Fibroblast of peridontal ligament (primary cell): ENCODE measurements around the gene WDFY4.

Experiments
- DNase-seq: peaks from one replicate; pipeline ENCODE4 v3.0.0-alpha.2; 2010; ENCODE audit errors: extremely low read depth

WDFY4 gene

DNA sequence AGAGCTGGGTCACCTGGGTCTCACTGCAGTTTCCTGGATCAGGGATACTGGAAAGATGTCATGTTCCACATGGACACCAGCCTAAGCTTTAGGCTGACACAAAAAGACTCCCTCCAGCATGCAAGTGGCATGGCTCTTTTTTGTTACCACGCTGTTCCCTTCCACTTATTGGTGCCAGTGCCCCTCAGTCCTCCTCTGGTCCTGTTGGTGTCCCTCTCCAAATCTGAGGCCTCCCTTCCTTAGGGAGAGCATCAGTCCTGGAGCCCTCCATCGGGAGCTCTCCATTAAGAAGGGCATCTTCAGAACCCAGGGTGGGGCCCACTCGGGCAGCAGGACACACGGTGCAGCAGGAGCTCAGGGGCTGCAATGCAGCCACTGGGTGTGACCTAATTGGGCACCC lies 331.0 kb downstream of the WDFY4 start:
- no peak for DNase-seq

DNA sequence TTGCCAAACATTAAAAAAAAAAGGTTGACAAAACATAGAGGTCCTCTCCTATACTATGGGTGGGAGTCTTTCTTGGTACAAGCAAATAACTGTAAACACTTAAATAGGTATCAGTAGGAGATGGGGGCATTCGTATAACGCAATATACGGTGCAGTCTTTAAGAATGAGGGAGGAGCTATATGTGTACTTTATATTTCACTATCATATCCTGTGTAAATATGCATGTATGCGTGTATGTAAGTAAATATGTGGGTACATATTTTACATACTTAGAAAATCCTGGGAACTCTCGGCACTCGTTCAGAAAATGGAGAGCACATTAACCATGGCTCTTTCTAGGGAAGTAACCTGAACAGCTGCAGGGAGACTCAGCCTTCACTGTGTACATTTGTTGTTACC lies 337.0 kb downstream of the WDFY4 start:
- DNase-seq, result no peak

DNA sequence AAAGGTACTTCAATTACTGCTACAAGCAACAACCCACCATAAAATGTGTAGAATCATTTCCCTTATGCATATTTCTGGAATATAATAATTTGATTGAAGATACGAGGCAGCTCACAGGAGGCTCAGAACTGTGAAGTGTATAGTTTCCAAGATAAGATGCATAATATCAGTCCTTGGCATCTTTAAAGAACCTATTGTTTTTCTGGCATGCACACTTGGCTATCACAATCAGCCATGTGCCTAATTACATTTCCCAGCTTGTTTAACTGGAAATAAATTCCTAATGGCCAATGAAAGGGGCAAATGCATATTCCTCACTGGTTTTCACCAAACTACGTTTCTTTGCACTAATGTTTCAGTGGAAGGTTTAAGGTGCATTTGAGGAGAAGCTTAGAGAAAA lies 338.4 kb downstream of the WDFY4 start:
- DNase-seq, result no peak

DNA sequence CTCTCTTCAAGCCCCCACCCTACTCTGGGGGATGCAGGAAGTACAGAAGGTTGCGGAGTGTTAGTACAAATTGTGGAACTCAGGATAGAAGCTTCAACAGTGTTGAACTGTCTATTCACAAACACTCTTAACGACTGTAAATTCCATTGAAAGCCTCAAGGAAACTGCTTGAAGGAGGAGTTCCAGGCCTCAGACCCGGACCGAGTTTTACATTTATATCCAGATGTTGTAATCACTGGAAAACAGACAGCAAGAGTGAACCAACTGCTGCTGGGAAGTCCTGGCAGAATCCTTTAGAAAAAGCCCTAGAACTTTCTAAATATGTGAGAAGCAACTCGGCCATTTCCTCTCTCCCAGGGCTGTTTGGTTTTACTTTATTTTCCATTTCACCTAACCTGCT lies 339.1 kb downstream of the WDFY4 start:
- peak; percentile 77 for DNase-seq

DNA sequence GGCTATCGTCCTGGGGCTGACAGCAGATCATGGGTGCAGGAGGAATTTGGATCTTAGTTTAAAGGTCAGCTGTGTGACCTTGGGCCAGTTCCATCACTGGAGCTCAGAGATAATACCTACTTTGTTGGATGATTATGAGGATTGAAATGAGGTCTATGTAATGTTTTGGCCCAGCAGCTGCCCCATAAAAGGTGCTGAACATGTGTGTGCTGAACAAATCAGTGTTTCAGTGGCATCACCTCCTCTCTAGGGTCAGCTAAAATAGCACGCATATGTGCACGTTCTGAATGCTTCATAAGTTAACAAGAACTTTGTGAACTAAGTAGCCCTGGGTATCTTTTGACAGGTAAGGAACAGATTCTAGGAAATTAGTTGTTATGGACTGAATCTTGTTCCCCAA lies 339.8 kb downstream of the WDFY4 start:
- no peak for DNase-seq

DNA sequence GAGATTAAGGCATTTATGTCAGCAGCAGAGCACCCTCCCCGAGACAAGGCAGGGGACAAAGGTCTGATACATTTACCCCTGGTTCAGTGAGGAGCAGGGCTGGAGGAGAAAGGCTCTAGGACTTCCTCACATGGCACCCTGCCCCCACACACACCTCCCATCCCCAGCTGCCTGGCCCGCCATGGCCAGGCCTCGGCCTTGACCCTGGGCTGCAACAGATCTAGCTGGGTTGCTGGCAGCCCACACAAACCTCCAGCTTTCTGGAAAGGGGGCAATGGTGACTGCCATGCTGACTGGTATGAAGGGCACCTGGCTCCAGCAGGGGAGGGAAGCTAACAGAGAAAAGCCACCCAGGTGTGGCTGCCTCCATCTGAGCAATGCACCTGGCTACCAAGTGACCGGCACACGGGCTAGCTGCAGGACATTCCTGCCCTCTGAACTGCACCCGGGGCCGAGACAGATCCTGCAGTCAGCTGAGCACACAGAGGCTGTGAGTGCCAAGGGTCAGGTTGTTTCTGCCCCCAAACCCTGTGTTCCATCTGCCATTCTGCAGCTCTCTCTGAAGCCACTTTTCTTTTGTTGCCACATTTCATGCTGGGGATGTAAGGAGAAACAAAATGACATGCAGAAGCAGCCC lies 340.8 kb downstream of the WDFY4 start:
- DNase-seq, result no peak

DNA sequence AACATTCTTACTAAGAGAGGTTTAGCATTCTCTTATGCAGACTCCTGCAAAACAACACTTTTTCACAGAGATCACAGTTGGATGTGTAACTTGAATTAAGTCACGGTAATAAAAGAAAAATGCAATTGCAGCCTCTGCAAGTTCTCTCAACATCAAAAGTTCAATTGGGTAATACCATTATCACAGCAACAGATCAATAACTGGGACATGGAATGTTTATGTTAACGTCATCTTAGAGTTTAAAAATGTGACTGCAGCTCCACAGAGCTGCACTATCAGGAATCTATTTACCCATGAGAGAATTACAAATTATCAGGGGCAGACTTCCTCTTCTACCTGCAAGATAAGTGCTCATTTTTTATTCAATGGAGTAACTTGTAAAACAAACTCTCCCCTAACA lies 344.0 kb downstream of the WDFY4 start:
- DNase-seq, result no peak

DNA sequence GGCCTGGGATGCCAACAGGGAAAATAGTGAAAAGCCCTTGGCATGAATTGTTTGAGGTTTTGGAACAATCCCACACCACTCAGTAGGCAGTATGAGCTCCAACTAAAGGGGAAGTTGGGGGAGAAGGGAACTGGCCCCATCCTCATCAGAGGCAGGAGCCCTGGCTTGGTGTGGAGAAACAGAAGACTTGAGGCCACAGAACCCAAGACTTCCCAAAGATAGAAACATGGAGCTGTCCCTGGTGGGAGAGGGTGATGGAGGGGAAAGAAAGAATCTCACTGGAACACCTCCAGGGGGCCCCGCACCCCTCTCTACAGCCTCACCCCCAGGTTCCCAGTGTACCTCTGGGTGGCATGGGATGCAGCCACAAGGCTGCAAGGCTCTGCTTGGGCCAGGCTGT lies 345.0 kb downstream of the WDFY4 start:
- DNase-seq, result no peak
